ENCODE data around the gene FMR1. TPM values are rescaled to one million over a fixed set of nuclear protein-coding genes. Genes with fewer than 3 reads are reported as not detected.

Gene FMR1
- total and polyA plus RNA-seq, 4 experiments from 2014 or later = 5.8 to 88.8 (median 45.1) TPM

GRCh38 chrX:147893741-147894140 is 18.0 kb upstream of the FMR1 start:
- POLR2A ChIA-PET (ENCODE audit: partially characterized antibody) = no interaction called here

GRCh38 chrX:147894366-147894963 is 17.3 kb upstream of the FMR1 start:
- no peak overlapping the region for H3K4me3 Mint-ChIP-seq
- intact Hi-C loops (cut with micrococcal nuclease) = no loop called here
- no peaks in the 10 kb centered on the region for H3K9me3 ChIP-seq (ENCODE audit: control insufficient read depth in 1 of 2, low read length in 2 of 2)
- H3K36me3 Mint-ChIP-seq = no peaks in the 10 kb centered on the region
- ChIA-PET POLR2A (ENCODE audit: partially characterized antibody) (no interaction called here), CTCF (ENCODE audit: partially characterized antibody) (no interaction called here)
- no peak for DNase-seq
- no peaks in the 10 kb centered on the region for H3K4me1 ChIP-seq (ENCODE audit: insufficient read depth, low read length)
- no peak overlapping the region for H3K27ac Mint-ChIP-seq
- H3K4me3 ChIP-seq (ENCODE audit: low read length in 2 of 2) = no peak overlapping the region
- H3K36me3 ChIP-seq (ENCODE audit: insufficient read depth, low read length) = no peaks in the 10 kb centered on the region
- peaks cover 0 to 3% (median 0%) of the 10 kb centered on the region in 4 donors for H3K4me1 Mint-ChIP-seq
- no peak overlapping the region for H3K27ac ChIP-seq (ENCODE audit: low read depth, low read length)
- no peaks in the 10 kb centered on the region for H3K27me3 ChIP-seq (ENCODE audit: insufficient read depth, low read length)
- peaks cover 0 to 3% of the 10 kb centered on the region in 2 donors for H3K27me3 Mint-ChIP-seq
- peaks cover 0 to 2% (median 0%) of the 10 kb centered on the region in 8 donors for H3K9me3 Mint-ChIP-seq

More at GRCh38 chrX:147893741-147894140, 18.0 kb upstream of the FMR1 start:
- Histone ChIP-seq H3K4me3 (ENCODE audit: low read length in 2 of 2) (no peak overlapping the region), H3K4me1 (ENCODE audit: insufficient read depth, low read length) (no peaks in the 10 kb centered on the region), H3K36me3 (ENCODE audit: insufficient read depth, low read length) (no peaks in the 10 kb centered on the region), H3K27ac (ENCODE audit: low read depth, low read length) (no peak overlapping the region), H3K27me3 (ENCODE audit: insufficient read depth, low read length) (no peaks in the 10 kb centered on the region), H3K9me3 (ENCODE audit: control insufficient read depth in 1 of 2, low read length in 2 of 2) (no peaks in the 10 kb centered on the region)
- no peaks in the 10 kb centered on the region for H3K36me3 Mint-ChIP-seq
- peaks cover 0 to 4% (median 0%) of the 10 kb centered on the region in 8 donors for H3K9me3 Mint-ChIP-seq
- no peak overlapping the region for H3K27ac Mint-ChIP-seq
- H3K27me3 Mint-ChIP-seq = peaks cover 0 to 3% of the 10 kb centered on the region in 2 donors
- peaks cover 0 to 3% (median 0%) of the 10 kb centered on the region in 4 donors for H3K4me1 Mint-ChIP-seq
- intact Hi-C loops (cut with micrococcal nuclease) = no loop called here
- CTCF ChIA-PET (ENCODE audit: partially characterized antibody) = no interaction called here
- H3K4me3 Mint-ChIP-seq = no peak overlapping the region
- DNase-seq = no peak

- Mint-ChIP-seq H3K27me3 (peaks cover 0 to 3% of the 10 kb centered on the region in 2 donors), H3K4me3 (no peak overlapping the region)
- CTCF ChIA-PET (ENCODE audit: partially characterized antibody) = no interaction called here
Measured at GRCh38 chrX:147897117-147897516, 14.6 kb upstream of the FMR1 start.

GRCh38 chrX:147898951-147899350 is 12.8 kb upstream of the FMR1 start:
- H3K4me1 Mint-ChIP-seq = peaks cover 0 to 6% (median 4%) of the 10 kb centered on the region in 4 donors
- no peak overlapping the region for H3K4me3 Mint-ChIP-seq
- no peaks in the 10 kb centered on the region for H3K27me3 ChIP-seq (ENCODE audit: insufficient read depth, low read length)
- CTCF ChIA-PET (ENCODE audit: partially characterized antibody) = no interaction called here
- no peak overlapping the region for H3K27ac Mint-ChIP-seq
- peaks cover 0 to 3% of the 10 kb centered on the region in 2 donors for H3K27me3 Mint-ChIP-seq
- intact Hi-C loops (cut with micrococcal nuclease) = no loop called here
- no peak for DNase-seq
- H3K27ac ChIP-seq (ENCODE audit: low read depth, low read length) = no peak overlapping the region
- no peaks in the 10 kb centered on the region for H3K36me3 Mint-ChIP-seq
- H3K4me1 ChIP-seq (ENCODE audit: insufficient read depth, low read length) = peaks cover 3% of the 10 kb centered on the region
- POLR2A ChIA-PET (ENCODE audit: partially characterized antibody) = no interaction called here
- no peaks in the 10 kb centered on the region for H3K9me3 ChIP-seq (ENCODE audit: control insufficient read depth in 1 of 2, low read length in 2 of 2)
- H3K4me3 ChIP-seq (ENCODE audit: low read length in 2 of 2) = no peak overlapping the region
- H3K36me3 ChIP-seq (ENCODE audit: insufficient read depth, low read length) = no peaks in the 10 kb centered on the region
- peaks cover 0 to 2% (median 0%) of the 10 kb centered on the region in 8 donors for H3K9me3 Mint-ChIP-seq

More at GRCh38 chrX:147897117-147897516, 14.6 kb upstream of the FMR1 start:
- Mint-ChIP-seq H3K36me3 (no peaks in the 10 kb centered on the region), H3K4me1 (peaks cover 0 to 6% (median 4%) of the 10 kb centered on the region in 4 donors), H3K27ac (no peak overlapping the region), H3K9me3 (peaks cover 0 to 2% (median 0%) of the 10 kb centered on the region in 8 donors)
- Histone ChIP-seq H3K36me3 (ENCODE audit: insufficient read depth, low read length) (no peaks in the 10 kb centered on the region), H3K4me1 (ENCODE audit: insufficient read depth, low read length) (peaks cover 3% of the 10 kb centered on the region), H3K4me3 (ENCODE audit: low read length in 2 of 2) (no peak overlapping the region), H3K27me3 (ENCODE audit: insufficient read depth, low read length) (no peaks in the 10 kb centered on the region), H3K9me3 (ENCODE audit: control insufficient read depth in 1 of 2, low read length in 2 of 2) (no peaks in the 10 kb centered on the region), H3K27ac (ENCODE audit: low read depth, low read length) (no peak overlapping the region)
- no peak for DNase-seq
- POLR2A ChIA-PET (ENCODE audit: partially characterized antibody) = no interaction called here
- intact Hi-C loops (cut with micrococcal nuclease) = no loop called here

- ChIA-PET POLR2A (ENCODE audit: partially characterized antibody) (no interaction called here), CTCF (ENCODE audit: partially characterized antibody) (no interaction called here)
- Mint-ChIP-seq H3K9me3 (peaks cover 0 to 2% (median 0%) of the 10 kb centered on the region in 8 donors), H3K4me1 (peaks cover 0 to 6% (median 4%) of the 10 kb centered on the region in 4 donors), H3K4me3 (no peak overlapping the region), H3K27me3 (peaks cover 0 to 3% of the 10 kb centered on the region in 2 donors), H3K36me3 (no peaks in the 10 kb centered on the region), H3K27ac (no peak overlapping the region)
- Histone ChIP-seq H3K36me3 (ENCODE audit: insufficient read depth, low read length) (no peaks in the 10 kb centered on the region), H3K4me3 (ENCODE audit: low read length in 2 of 2) (no peak overlapping the region), H3K4me1 (ENCODE audit: insufficient read depth, low read length) (peaks cover 3% of the 10 kb centered on the region), H3K27me3 (ENCODE audit: insufficient read depth, low read length) (no peaks in the 10 kb centered on the region), H3K9me3 (ENCODE audit: control insufficient read depth in 1 of 2, low read length in 2 of 2) (no peaks in the 10 kb centered on the region), H3K27ac (ENCODE audit: low read depth, low read length) (no peak overlapping the region)
- intact Hi-C loops (cut with micrococcal nuclease) = no loop called here
- DNase-seq = no peak
Measured at GRCh38 chrX:147899379-147900114, 12.2 kb upstream of the FMR1 start.

- intact Hi-C loops (cut with micrococcal nuclease) = no loop called here
- peaks cover 0 to 6% (median 4%) of the 10 kb centered on the region in 4 donors for H3K4me1 Mint-ChIP-seq
- Histone ChIP-seq H3K9me3 (ENCODE audit: control insufficient read depth in 1 of 2, low read length in 2 of 2) (no peaks in the 10 kb centered on the region), H3K36me3 (ENCODE audit: insufficient read depth, low read length) (no peaks in the 10 kb centered on the region), H3K4me1 (ENCODE audit: insufficient read depth, low read length) (peaks cover 3% of the 10 kb centered on the region), H3K4me3 (ENCODE audit: low read length in 2 of 2) (no peak overlapping the region), H3K27me3 (ENCODE audit: insufficient read depth, low read length) (no peaks in the 10 kb centered on the region), H3K27ac (ENCODE audit: low read depth, low read length) (no peak overlapping the region)
- DNase-seq = no peak
- H3K36me3 Mint-ChIP-seq = no peaks in the 10 kb centered on the region
- CTCF ChIA-PET (ENCODE audit: partially characterized antibody) = no interaction called here
- H3K4me3 Mint-ChIP-seq = no peak overlapping the region
- no peaks in the 10 kb centered on the region for H3K27me3 Mint-ChIP-seq
- no peak overlapping the region for H3K27ac Mint-ChIP-seq
- peaks cover 0 to 2% (median 0%) of the 10 kb centered on the region in 8 donors for H3K9me3 Mint-ChIP-seq
- POLR2A ChIA-PET (ENCODE audit: partially characterized antibody) = no interaction called here
Measured at GRCh38 chrX:147900349-147900748, 11.4 kb upstream of the FMR1 start.

- Histone ChIP-seq H3K4me3 (ENCODE audit: low read length in 2 of 2) (no peak overlapping the region), H3K36me3 (ENCODE audit: insufficient read depth, low read length) (no peaks in the 10 kb centered on the region), H3K9me3 (ENCODE audit: control insufficient read depth in 1 of 2, low read length in 2 of 2) (no peaks in the 10 kb centered on the region), H3K4me1 (ENCODE audit: insufficient read depth, low read length) (peaks cover 3% of the 10 kb centered on the region), H3K27me3 (ENCODE audit: insufficient read depth, low read length) (no peaks in the 10 kb centered on the region), H3K27ac (ENCODE audit: low read depth, low read length) (no peak overlapping the region)
- ChIA-PET CTCF (ENCODE audit: partially characterized antibody) (no interaction called here), POLR2A (ENCODE audit: partially characterized antibody) (no interaction called here)
- intact Hi-C loops (cut with micrococcal nuclease) = no loop called here
- DNase-seq = no peak
- H3K36me3 Mint-ChIP-seq = no peaks in the 10 kb centered on the region
- H3K4me1 Mint-ChIP-seq = peaks cover 0 to 5% (median 3%) of the 10 kb centered on the region in 4 donors
- H3K9me3 Mint-ChIP-seq = peaks cover 0 to 2% (median 0%) of the 10 kb centered on the region in 8 donors
- H3K4me3 Mint-ChIP-seq = no peak overlapping the region
- H3K27ac Mint-ChIP-seq = peak overlapping the region in 1 of 7 donors; percentile 43
- no peaks in the 10 kb centered on the region for H3K27me3 Mint-ChIP-seq
Measured at GRCh38 chrX:147901461-147902126, 10.1 kb upstream of the FMR1 start.

All from CD4-positive, alpha-beta memory T cell (primary cell).